GM12878 (cell line): Measurements from ENCODE around the gene CTNNA3.

Experiments
- ATF2 ChIP-seq: IDR thresholded peaks from 2 replicates; pipeline ENCODE4 v1.6.1; 2012; ENCODE audit warnings: low read length, inconsistent platforms
- BHLHE40 ChIP-seq, 2 experiments: fragments of 450-650 bp in 1 of 2; IDR thresholded peaks; 2 replicates each; pipeline ENCODE4 v1.6.1; 2011 to 2017; ENCODE audit warnings: low read depth in 2 of 2, borderline replicate concordance in 1 of 2, improper control_type of control experiment in 1 of 2, low read length in 1 of 2, mild to moderate bottlenecking in 1 of 2
- CREM ChIP-seq: IDR thresholded peaks from 2 replicates; pipeline ENCODE4 v1.6.1; 2014; ENCODE audit warnings: antibody characterized with exemption, low read depth
- CTCF ChIP-seq, 3 experiments: IDR thresholded peaks in 2 of 3; conservative IDR thresholded peaks in 1 of 3; 2 replicates each; pipeline ENCODE4 v1.5.1; 2011; ENCODE audit warnings: low read depth in 3 of 3, low read length in 3 of 3, mild to moderate bottlenecking in 3 of 3, control low read depth in 2 of 3, moderate library complexity in 2 of 3, inconsistent platforms in 1 of 3, mixed read lengths in 1 of 3; ENCODE audit not compliant: control insufficient read depth in 2 of 3, insufficient read depth in 1 of 3; ENCODE audit errors: extremely low read depth in 1 of 3
- DPF2 ChIP-seq: fragments of 450-650 bp; IDR thresholded peaks from 2 replicates; pipeline ENCODE4 v1.6.1; 2017; ENCODE audit warnings: mild to moderate bottlenecking
- HSF1 ChIP-seq: fragments of 150-350 bp; IDR thresholded peaks from 2 replicates; pipeline ENCODE4 v1.6.1; 2014; ENCODE audit warnings: mild to moderate bottlenecking, low read depth, low read length
- KDM1A ChIP-seq: fragments of 200-600 bp; sonication (generic); IDR thresholded peaks from 2 replicates; pipeline ENCODE4 v1.6.1; 2016; ENCODE audit warnings: borderline replicate concordance
- POLR2A ChIP-seq: IDR thresholded peaks from 2 replicates; pipeline ENCODE4 v1.6.1; 2011; ENCODE audit warnings: low read depth, mild to moderate bottlenecking, low read length
- SUZ12 ChIP-seq: fragments of 200-600 bp; sonication (generic); IDR thresholded peaks from one replicate; pipeline ENCODE4 v1.6.1; 2018; ENCODE audit warnings: antibody characterized with exemption, mild to moderate bottlenecking; ENCODE audit not compliant: unreplicated experiment
- USF2 ChIP-seq: IDR thresholded peaks from 2 replicates; pipeline ENCODE4 v1.6.1; 2011; ENCODE audit warnings: low read depth, low read length, improper control_type of control experiment, borderline replicate concordance
- YBX1 ChIP-seq: fragments of 450-650 bp; IDR thresholded peaks from 2 replicates; pipeline ENCODE4 v1.6.1; 2016; ENCODE audit warnings: antibody characterized with exemption

- no peak for TF ChIP-seq BHLHE40 (IDR thresholded peaks at IDR 0.05; ENCODE audit: borderline replicate concordance in 1 of 2, low read depth in 2 of 2, low read length in 1 of 2)
- no peak for TF ChIP-seq CTCF (IDR thresholded peaks at IDR 0.05 in 2 of 3, conservative IDR thresholded peaks at IDR 0.05 in 1 of 3; ENCODE audit: control insufficient read depth in 2 of 3, extremely low read depth in 1 of 3, insufficient read depth in 1 of 3, low read depth in 3 of 3, low read length in 3 of 3)
- no peak for TF ChIP-seq DPF2
- TF ChIP-seq SUZ12: no peak
- TF ChIP-seq HSF1: no peak
- TF ChIP-seq POLR2A: no peak
- no peak for TF ChIP-seq YBX1
- no peak for TF ChIP-seq ATF2
- no peak for TF ChIP-seq CREM
- no peak for TF ChIP-seq KDM1A
- TF ChIP-seq USF2: no peak
Measured at GRCh38 chr10:66737241-66737640, 958.8 kb downstream of the CTNNA3 start.
